Measurements from ENCODE around the gene TOMM34.

The TOMM34 gene

DNA sequence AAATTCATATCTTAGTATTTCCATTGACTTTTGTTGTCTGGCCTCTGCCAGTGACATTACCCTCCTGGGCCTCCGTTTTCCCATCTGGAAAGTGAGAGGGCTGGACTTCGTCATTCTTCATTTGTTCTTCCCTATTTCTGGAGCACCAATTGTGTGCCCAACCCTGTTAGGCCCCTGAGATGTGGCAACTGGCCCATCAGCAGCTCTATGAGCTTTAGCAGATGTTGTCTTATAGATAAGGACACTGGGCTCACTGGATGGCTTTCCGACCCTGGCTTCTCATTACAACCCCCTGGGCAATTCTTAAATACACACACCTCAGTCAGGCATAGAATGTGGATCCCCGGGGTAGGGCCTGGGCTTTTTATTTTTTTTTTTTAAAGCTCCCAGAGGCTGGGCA lies 35.7 kb downstream of the TOMM34 start:
- no peak for DNase-seq

DNA sequence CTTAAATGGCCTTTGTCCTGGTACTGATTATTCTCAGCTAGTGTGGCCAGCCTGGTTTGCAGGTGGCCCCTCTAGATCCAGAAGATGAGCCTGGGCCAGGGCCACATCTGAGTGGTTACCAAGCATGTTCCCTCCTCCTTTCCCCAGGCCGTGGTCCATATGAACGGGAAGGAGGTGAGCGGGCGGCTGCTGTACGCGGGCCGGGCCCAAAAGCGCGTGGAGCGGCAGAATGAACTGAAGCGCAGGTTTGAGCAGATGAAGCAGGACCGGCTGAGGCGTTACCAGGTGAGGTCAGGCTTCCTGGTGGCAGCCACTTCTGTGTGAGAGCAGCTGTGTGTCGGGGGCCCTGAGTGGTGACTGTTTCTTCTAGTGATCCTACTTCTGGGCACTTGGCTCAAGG lies 38.8 kb downstream of the TOMM34 start:
- no peak for DNase-seq

DNA sequence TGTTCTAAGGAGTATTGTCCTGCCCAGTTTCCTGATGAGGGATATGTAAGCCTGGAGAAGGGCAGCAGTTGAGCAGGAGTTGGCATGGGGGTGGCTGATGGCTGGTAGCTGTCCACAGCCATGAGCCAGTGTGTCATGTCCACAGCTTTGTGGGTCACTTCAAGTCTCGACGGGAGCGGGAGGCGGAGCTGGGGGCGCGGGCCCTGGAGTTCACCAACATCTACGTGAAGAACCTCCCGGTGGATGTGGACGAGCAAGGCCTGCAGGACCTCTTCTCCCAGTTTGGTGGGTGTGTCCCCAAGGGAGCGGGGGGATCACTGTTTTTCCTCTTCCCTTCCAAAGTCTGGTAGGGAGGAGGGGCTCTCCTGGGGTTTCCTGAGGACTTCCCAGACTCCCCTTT lies 41.4 kb downstream of the TOMM34 start:
- DNase-seq: no peak

DNA sequence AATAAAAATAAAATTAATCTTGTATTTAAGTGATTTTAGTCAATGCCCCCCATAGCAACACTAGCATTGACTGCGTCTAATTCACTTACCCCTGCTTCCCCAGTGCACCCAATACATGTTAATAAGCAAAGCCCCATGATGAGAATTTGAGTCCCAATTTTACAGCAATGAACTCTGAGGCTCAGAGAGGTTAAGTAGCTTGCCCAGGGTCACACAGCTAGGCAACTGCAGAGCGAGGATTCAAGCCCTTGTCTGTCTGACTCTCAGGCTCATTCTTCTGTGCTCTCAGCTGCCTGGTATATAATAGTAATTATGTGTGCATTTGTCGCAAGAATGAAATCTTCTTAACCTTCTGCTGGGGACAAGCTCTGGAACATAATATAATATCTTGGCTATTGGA lies 41.9 kb downstream of the TOMM34 start:
- DNase-seq: no peak

DNA sequence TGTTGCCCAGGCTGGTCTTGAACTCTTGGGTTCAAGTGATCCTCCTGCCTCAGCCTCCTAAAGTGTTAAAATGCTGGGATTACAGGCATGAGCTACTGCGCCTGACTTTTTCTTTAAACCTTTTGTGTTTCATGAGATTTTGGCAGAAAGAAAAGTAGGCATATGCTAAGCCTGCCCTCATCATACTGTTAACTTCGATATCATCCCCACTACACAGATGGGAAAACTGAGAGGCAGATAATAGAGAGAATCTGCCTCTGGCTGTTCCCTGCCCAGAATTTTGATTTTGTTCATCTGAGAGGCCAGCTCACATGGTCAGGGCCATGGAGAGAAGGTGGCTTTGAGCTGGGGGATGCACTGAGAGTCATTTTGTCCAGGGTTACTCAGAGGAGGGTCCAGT lies 42.8 kb downstream of the TOMM34 start:
- DNase-seq: no peak

DNA sequence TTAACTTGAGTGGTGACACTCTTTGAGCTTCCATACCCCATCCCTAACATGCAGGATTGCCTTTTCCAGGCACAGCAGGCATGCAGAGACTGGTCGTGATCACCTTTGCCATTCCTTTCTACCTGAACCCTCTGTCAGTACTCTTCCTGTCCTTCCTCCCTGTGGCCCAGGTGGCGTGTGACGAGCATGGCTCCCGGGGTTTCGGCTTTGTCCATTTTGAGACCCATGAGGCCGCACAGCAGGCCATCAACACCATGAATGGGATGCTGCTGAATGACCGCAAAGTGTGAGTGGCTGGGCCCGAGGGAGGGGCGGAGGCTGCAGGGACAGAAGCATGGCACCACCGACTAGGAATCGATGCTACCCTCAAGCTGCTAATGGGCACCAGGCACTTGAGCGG lies 43.6 kb downstream of the TOMM34 start:
- DNase-seq: no peak

DNA sequence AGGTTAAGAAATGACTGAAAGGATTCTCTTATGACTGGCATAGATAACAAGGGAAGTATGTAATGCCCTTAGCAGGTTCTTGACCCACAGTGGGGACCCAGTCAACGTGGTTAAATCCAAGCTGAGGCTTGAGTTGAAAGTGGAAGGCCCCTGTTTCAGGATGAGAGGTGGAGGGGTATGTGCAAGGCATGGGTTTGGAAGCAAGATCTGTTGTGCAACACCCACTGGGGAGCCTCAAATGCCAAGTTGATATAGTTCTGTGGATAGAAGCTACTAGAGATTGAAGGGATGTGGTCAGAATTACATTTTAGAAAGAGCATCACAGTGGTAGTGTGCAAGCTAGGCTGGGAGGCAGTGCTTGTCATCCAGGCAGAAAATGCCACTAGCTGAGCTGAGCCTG lies 45.3 kb downstream of the TOMM34 start:
- DNase-seq: no peak

DNA sequence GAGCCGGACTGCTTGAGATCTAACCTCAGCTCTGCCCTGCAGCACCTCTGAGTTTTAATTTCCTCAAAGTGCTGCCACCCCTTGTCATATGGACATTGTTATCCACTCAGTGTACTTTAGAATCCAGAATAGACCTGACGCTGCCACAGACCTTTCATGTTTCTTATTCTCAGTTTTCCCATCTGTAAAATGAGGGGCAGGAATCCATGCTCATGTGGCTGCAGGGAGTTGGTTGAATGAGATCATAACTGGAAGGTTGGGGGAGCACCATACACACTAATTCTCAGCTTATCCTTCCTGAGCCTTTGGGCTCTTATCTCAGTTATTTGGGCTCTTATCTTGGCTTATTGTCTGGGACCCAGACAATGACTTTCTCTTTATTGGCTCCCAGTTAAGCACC lies 48.0 kb downstream of the TOMM34 start:
- no peak for DNase-seq

DNA sequence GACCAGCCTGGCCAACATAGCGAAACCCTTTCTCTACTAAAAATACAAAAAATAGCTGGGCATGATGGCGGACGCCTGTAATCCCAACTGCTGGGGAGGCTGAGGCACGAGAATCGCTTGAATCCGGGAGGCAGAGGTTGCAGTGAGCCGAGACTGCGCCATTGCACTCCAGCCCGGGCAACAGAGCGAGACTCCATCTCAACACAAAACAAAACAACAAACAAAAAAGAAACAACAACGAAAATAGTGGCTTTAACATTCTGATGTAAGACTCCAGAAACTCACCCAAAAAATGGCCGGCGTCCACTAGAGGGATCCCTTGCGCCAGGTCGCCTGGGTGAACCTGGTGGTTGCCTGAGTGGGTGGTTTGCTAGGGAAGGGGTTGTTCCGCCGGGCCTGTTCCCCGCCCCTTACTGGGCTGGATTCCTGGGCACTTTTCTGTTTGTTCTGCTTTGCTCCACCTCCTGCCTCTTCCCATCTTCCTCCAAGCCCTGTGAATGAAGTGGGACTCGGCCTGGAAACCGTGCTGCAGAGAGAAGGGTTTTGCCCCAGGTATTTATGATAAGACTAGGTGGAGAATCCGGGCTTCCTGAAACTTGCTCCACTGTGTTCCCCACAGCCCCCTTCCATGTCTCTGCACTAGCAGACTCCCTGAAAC lies 48.8 kb downstream of the TOMM34 start:
- DNase-seq: peak; percentile 12

DNA sequence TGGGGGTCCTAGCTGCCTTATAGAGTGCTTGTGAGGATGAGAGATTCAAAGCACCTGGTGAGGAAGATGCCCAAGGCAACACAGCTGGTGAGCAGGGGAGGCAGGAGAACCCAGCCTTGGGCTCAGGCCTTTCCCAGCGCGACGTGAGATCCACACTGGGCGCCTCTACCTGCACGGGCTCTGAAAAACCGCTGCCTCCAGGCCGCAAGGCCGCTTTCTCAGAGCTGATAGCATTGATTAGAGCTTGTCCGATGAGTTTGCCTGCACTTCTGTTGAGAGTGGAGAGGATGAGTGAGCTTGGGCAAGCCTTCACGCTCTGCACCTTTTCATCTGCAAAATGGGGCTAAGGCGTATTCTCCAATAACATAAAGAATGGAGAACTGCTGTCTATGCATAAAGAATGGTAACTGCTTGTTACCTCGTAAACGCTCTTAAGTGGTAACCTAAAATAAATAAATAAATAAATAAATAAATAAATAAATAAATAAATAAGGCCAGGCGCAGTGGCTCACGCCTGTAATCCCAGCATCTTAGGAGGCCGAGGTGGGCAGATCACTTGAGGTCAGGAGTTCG lies 49.4 kb downstream of the TOMM34 start:
- peak; percentile 11 for DNase-seq

DNA sequence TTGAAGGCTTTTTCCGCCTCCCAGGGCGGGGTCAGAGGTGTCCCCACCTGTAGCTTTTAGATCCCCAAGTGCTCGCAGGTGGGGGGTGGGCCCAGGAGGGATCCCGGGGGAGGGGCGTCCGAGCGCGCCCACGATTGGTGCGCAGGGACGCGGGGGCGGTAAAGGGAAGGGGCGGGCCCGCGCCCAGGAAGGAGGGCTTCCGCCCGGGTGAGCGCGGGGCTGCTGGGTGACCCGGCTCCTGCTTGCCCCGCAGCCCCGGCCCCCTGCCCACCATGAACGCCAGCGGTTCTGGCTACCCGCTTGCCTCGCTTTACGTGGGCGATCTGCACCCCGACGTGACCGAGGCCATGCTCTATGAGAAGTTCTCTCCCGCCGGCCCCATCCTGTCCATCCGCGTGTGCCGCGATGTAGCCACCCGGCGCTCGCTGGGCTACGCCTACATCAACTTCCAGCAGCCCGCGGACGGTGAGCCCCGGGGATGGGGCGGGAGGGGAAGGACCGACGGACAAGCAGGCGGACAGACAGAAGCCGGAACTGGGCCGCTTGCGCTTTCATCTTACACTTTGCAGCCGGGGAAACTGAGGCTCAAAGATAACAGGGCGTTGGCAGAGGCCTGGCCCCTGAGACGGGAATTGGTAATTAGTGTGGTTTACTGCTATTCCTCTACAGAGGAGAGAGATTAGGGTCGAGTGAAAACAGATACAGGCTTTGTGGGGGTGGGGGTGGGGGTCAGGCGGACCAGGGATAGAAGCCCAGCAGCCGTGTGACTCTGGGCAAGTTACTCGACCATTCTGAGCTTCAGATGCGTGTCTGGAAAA lies 50.1 kb downstream of the TOMM34 start, which contains the start of gene PABPC1L:
PABPC1L (plus strand) TSS at position 189 of the 818 bp plus-strand sequence; CDS start at position 273, 84 bp downstream.
- DNase-seq: peak; percentile 77

DNA sequence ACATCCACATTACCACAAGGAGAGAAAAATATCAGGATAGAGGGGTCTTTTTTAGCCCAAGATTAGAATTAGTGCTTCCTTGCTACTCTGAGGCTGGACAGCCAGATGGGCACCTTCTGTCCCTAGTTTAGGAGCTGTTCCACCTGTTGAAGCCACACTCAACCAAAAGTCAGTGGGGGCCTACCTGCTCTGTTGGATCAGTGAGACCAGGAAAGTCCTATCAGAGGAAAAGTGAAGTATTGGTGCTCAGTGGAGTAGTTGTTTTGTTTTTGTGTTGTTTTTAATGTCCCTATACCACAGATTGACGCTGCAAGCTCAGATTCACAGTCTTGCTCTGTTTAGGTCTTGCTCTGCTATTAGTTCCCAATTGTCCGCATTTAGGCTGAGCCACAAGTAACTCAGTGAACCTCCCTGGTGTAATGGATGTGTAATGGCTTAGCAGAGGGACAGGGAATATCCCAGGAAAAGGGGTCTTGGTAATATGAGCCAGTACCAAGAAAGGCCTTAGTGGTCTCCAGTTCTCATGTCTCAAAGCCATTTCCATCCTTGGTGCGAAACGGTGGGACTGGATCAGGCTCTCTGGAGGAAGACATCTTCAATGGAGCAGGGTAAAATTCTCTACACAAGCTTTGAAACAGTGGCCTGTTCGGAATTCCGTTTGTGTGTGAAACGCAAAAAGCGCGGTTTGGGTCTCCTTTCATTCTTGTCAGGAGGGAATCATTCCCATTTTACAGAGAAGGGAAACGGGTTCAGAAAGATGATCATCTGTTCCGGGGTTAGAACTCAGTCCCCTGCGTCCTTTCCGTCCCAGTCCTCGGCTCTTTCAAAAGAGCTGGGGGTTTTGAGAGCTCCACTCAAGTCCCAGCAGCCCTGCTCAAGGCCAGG lies 51.0 kb downstream of the TOMM34 start:
- no peak for DNase-seq

DNA sequence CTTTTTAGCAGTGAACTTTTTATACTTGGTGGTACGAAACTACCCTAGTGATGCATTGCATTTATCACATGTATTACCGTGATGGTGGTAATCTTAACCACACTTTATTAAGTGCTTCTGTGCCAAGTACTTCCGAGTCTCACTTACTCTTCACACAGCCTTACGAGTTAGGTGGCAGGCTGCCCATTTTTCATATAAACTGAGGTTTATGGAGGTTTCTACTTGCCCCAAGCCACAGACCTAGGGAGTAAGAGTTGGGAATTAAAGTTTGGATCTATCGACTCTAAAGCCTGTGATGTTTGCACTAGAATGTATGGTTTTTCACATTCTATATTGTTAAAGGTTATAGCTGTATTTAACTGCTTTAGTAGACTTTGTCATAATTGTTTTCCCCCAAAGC lies 55.8 kb downstream of the TOMM34 start:
- DNase-seq: no peak

DNA sequence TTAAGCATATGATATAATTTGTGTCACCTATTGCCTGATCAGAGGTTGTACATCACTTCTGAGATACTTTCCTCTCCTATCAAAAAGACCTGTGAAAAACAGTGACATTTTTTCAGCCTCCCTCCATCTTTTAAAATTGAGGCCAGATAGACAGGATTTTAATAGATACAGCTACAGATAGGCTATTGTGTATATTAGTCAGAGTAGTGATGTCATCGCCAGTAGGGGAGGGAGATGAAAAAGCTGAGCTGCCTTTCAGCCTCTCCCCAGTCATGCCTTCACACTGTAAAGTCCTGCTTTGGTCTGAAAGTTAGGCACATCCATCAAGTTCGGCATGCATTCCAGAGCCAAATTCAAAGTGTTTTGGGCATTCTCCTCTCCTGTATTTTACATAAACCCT lies 58.2 kb downstream of the TOMM34 start:
- DNase-seq: no peak

DNA sequence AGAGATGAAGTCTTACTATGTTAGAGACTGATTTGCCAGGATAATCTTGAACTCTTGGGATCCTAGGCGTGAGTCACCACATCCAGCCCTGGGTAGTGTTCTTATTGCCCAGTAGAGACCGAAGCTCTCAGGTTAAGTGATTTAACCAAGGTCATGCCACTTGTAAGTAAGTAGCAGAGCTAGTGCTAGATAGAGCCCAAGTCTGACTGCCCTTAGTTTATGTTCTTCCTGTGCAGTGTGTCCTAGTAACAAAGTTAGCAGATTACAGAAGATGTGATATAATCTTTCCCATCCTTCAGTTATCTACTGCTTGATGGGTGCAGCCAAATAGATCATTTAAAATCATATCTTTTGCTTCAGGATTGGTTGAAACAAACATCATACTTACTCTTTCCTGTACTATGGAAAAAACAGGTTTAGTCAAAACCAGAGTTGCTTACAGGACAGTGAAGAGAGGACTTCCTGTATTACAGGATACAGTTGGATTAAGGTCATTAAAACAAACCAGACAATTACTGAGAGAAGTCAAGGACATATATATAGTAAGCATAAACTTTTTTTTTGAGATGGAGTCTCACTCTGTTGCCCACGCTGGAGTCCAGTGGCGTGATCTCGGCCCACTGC lies 59.9 kb downstream of the TOMM34 start:
- DNase-seq: no peak

DNA sequence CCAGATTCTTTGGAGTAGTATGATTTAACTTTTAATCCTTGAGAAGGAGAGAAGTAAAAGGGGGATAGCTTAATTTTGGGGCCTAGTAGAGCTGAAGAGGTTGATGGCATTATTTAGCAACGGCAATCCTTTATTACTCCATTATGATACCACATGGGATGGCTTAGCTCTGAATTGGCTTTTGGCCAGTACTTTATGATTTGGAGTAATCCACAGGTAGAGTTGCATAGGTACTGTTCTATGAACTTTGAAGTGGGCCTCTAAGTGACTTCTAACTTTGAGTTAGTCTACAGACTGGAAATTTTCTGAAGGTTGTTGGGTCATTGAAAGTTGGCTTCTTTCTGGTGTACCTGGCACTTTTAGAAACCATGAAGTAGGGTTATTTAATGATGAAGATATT lies 63.1 kb downstream of the TOMM34 start:
- no peak for DNase-seq

DNA sequence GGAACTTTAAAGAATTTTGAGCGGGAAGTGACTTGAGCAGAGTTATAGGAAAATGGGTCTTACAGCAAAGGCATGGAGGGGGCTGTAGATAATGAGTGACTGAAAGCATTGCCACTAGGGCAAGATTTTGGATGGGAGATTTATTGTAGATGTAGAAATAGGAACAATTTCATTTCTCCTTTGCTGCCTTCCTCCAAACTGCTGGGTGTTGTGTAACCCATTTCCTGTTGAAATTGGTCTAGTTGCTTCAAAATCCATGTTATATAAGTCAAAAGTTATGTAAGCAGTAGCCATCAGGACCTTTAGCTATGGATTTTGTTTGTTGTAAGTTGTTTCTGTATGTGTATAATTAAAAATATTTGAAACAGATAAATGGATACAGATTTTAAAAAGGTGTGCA lies 63.6 kb downstream of the TOMM34 start:
- DNase-seq: no peak

DNA sequence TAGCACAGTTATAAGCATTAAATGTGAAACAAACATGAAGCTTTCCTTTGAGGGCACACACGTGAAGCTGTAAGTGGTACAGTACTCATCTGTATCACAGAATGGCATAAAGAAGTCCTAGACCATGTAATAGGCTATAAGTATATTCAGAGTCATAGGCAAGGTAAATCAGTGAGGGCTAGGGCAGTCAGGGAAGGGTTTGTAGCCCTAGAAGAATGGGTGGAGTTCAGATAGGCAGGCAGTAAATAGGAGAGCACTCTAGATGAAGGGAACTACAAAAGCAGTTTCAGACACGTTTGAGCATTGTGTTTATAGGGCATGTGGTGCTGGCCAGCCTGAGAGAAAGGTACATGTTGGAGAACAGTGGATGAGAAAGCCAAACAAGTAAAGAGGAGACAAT lies 65.2 kb downstream of the TOMM34 start:
- DNase-seq: no peak
